Measurements from ENCODE around the gene JUP. TPM values are rescaled to one million over a fixed set of nuclear protein-coding genes. Genes with fewer than 3 reads are reported as not detected.

Gene JUP
- total and polyA plus RNA-seq, 10 of the 15 experiments (the other 5 are each of a cell fraction or from before 2014, with no cell fraction given) = 1.5 to 36.3 (median 11.6) TPM

DNA sequence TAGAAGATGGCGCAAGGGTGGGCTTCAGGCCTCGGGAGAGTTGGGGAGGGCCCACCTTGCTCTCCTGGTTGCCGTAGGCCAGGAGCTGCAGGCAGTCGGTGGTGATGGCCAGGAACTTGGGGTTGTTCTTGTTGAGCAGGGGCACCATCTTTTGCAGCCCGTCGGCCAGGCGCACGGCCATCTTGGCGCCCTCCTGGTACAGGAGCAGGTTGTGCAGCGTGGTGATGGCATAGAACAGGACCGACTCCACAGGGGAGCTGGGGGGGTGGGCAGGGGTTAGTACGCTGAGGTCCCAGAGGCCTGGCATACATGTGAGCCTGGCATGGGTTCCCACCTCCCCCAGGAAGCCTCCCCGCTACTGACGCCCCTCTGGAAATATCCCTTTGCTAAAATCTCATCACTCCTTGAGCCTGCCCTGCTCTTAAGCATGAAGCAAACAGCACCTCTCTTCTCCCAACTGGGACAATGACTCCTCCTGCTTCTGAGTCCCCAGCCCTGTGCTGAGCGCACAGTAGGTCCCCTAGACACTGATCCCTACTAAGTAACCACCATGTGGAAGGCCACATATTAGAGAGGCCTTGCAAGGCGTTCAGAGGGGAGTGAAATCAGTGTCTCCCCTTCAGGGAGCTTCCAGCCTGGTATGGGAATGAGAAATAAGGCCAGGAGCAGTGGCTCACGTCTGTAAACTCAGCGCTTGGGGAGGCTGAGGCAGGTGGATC, 19.0 kb downstream of the JUP start:
- POLR2A ChIA-PET = no interaction called here
- peaks cover 0 to 10% of the 10 kb centered on the region in 2 experiments; a peak in 2 of 4 replicates for H3K36me3 ChIP-seq (ENCODE audit: control insufficient read depth in 2 of 2, insufficient read depth in 2 of 2, low read length in 1 of 2)

GRCh38 chr17:41766135-41766534, 20.4 kb downstream of the JUP start:
- Histone ChIP-seq H3K4me2 (ENCODE audit: control insufficient read depth, insufficient read depth) (no peak overlapping the region), H3K79me2 (ENCODE audit: control insufficient read depth, insufficient read depth, low read length) (peaks cover 4% of the 10 kb centered on the region), H3K36me3 (ENCODE audit: control insufficient read depth in 2 of 2, insufficient read depth in 2 of 2, low read length in 1 of 2) (peaks cover 0 to 10% of the 10 kb centered on the region in 2 experiments; a peak in 2 of 4 replicates), H3K4me3 (no peak overlapping the region), H3K9me3 (replicated peaks; ENCODE audit: control insufficient read depth, insufficient read depth, low read length) (no peaks in the 10 kb centered on the region), H3K9ac (ENCODE audit: control insufficient read depth, insufficient read depth, low read length) (no peak overlapping the region), H3K27ac (ENCODE audit: control insufficient read depth, insufficient read depth) (no peak overlapping the region), H3K4me1 (ENCODE audit: control insufficient read depth, insufficient read depth, low read length) (no peaks in the 10 kb centered on the region), H4K20me1 (ENCODE audit: control insufficient read depth, insufficient read depth) (no peaks in the 10 kb centered on the region), H2AFZ (ENCODE audit: control insufficient read depth, low read depth, low read length) (no peak overlapping the region), H3K27me3 (replicated peaks in 1 of 2; ENCODE audit: control insufficient read depth in 2 of 2, insufficient read depth in 2 of 2, low read length in 1 of 2) (no peaks in the 10 kb centered on the region; a peak in 1 of 4 replicates)
- in situ Hi-C loops (cut with MboI) (no loop called here), intact Hi-C loops (cut with micrococcal nuclease; ENCODE audit: unreplicated experiment) (no loop called here)
- ChIA-PET SMC1A (ENCODE audit: uncharacterized antibody, unreplicated experiment) (interaction anchor here (0.7 kb wide), 1 partner anchor 38 kb away, joined by 3 read pairs; no protein-coding TSS in a partner anchor), CTCF (no interaction called here), POLR2A (no interaction called here), RAD21 (ENCODE audit: unreplicated experiment) (no interaction called here)
- no peak for DNase-seq (ENCODE audit: low read depth, low spot score)
- no TSS peak for BruUV-seq (replicated peaks)
- no peak for ATAC-seq
- no peak for FAIRE-seq
- TF ChIP-seq SKIL (IDR thresholded peaks at IDR 0.05; ENCODE audit: low read depth, poor library complexity, severe bottlenecking) (no peak), PBX3 (IDR thresholded peaks at IDR 0.05; ENCODE audit: insufficient replicate concordance, low read depth, low read length) (no peak), POU2F2 (IDR thresholded peaks at IDR 0.05; ENCODE audit: borderline replicate concordance, low read depth, low read length) (no peak), POLR2A (IDR thresholded peaks at IDR 0.05; ENCODE audit: low read depth, low read length) (no peak), TCF7 (IDR thresholded peaks at IDR 0.05; ENCODE audit: borderline replicate concordance) (no peak), NBN (IDR thresholded peaks at IDR 0.05) (no peak), EP300 (IDR thresholded peaks at IDR 0.05; ENCODE audit: borderline replicate concordance in 1 of 2, control insufficient read depth in 1 of 2, low read depth in 2 of 2, low read length in 2 of 2) (no peak), TCF3 (IDR thresholded peaks at IDR 0.05; ENCODE audit: borderline replicate concordance, insufficient read depth, low read depth, low read length) (no peak), ZBTB33 (IDR thresholded peaks at IDR 0.05) (no peak)

More for the DNA sequence above, 19.0 kb downstream of the JUP start:
- Histone ChIP-seq H3K9ac (ENCODE audit: control insufficient read depth, insufficient read depth, low read length) (no peak overlapping the region), H3K27ac (ENCODE audit: control insufficient read depth, insufficient read depth) (no peak overlapping the region), H4K20me1 (ENCODE audit: control insufficient read depth, insufficient read depth) (no peaks in the 10 kb centered on the region), H3K9me3 (replicated peaks; ENCODE audit: control insufficient read depth, insufficient read depth, low read length) (no peaks in the 10 kb centered on the region), H3K4me2 (ENCODE audit: control insufficient read depth, insufficient read depth) (no peak overlapping the region), H2AFZ (ENCODE audit: control insufficient read depth, low read depth, low read length) (no peak overlapping the region), H3K4me3 (no peak overlapping the region), H3K79me2 (ENCODE audit: control insufficient read depth, insufficient read depth, low read length) (peaks cover 4% of the 10 kb centered on the region), H3K27me3 (replicated peaks in 1 of 2; ENCODE audit: control insufficient read depth in 2 of 2, insufficient read depth in 2 of 2, low read length in 1 of 2) (no peaks in the 10 kb centered on the region; a peak in 1 of 4 replicates), H3K4me1 (ENCODE audit: control insufficient read depth, insufficient read depth, low read length) (no peaks in the 10 kb centered on the region)
- SMC1A ChIA-PET (ENCODE audit: uncharacterized antibody, unreplicated experiment) = no interaction called here
- CTCF ChIA-PET = no interaction called here
- WGBS (ENCODE audit: insufficient coverage, insufficient replicate concordance, low lambda C conversion rate, missing lambda C conversion rate) = 57% methylated on average over 17 of the region's 18 CpGs
- RAD21 ChIA-PET (ENCODE audit: unreplicated experiment) = no interaction called here
- ATAC-seq (no peak), FAIRE-seq (no peak), DNase-seq (ENCODE audit: low read depth, low spot score) (no peak)
- no TSS peak for BruUV-seq (replicated peaks)
- TF ChIP-seq PAX5 (IDR thresholded peaks at IDR 0.05; ENCODE audit: borderline replicate concordance, low read depth, low read length) (no peak), DPF2 (IDR thresholded peaks at IDR 0.05) (peak; percentile 66; the same call in 1 of the 2 replicates)
- in situ Hi-C loops (cut with MboI) (no loop called here), intact Hi-C loops (cut with micrococcal nuclease; ENCODE audit: unreplicated experiment) (no loop called here)

All from GM12878 (cell line).